K562 (cell line): ENCODE measurements around the gene NXN. TPM values are rescaled to one million over a fixed set of nuclear protein-coding genes. Genes with fewer than 3 reads are reported as not detected.
"Not testable (repeated sequence)": the region's sequence is repeated elsewhere in the genome, so short reads cannot be mapped to it uniquely, and the experiment has no call there.

ENCODE experiments used
- ATAC-seq: fragments of 200-7000 bp; cut with Tn5 transposase; 3 replicates; pipeline ENCODE4 v1.9.1; 2020; ENCODE audit warnings: moderate library complexity
- BruUV-seq: library from RNA; stranded (reverse); fragments of 400-500 nt; replicated peaks from 2 replicates; lab custom pipeline; 2021; lab: Mats Ljungman, UMichigan
- CTCF ChIA-PET: fragments of 300-600 bp; formaldehyde crosslinking; extraction: SDS; loops from one replicate; lab custom pipeline; 2021; ENCODE audit warnings: low intra/inter-chr PET ratio; lab: Yijun Ruan, JAX
- POLR2A ChIA-PET: fragments of 300-600, 350-650 bp; sonication (Branson Sonifier 250); formaldehyde crosslinking; extraction: SDS; loops from one replicate; lab custom pipeline; 2021; ENCODE audit warnings: antibody characterized with exemption, inconsistent platforms; lab: Yijun Ruan, JAX
- DNase-seq, 4 experiments: peaks; one replicate each; pipeline versions ENCODE4 v3.0.0 to v3.0.0-alpha.2; 2011 to 2018; ENCODE audit warnings: low spot score in 3 of 4, mixed read lengths in 3 of 4; ENCODE audit errors: extremely low read depth in 1 of 4
- FAIRE-seq: peaks from 2 replicates; lab custom pipeline; 2011; peaks lifted over from hg19 to GRCh38; lab: Jason Lieb, UNC
- H2AFZ ChIP-seq: 2 replicates; pipeline ENCODE4 v1.6.0; 2011; ENCODE audit warnings: low read depth, low read length, control low read depth, inconsistent platforms
- H3K27ac ChIP-seq: fragments of 200-600 bp; 3 replicates; pipeline ENCODE4 v1.8.0; 2011; ENCODE audit warnings: low read depth, mild to moderate bottlenecking, control low read depth, inconsistent platforms, low read length, moderate library complexity, mixed read lengths; ENCODE audit errors: extremely low read depth
- H3K27me3 ChIP-seq, 2 experiments: fragments of 300-600 bp in 1 of 2; 2 replicates in 1 of 2; 3 replicates in 1 of 2; pipeline versions ENCODE4 v1.6.0 to v1.8.0; 2011; ENCODE audit warnings: inconsistent platforms in 2 of 2, low read length in 2 of 2, mild to moderate bottlenecking in 1 of 2, mixed read lengths in 1 of 2, moderate library complexity in 1 of 2; ENCODE audit not compliant: control insufficient read depth in 2 of 2, insufficient read depth in 2 of 2
- H3K36me3 ChIP-seq: fragments of 300-600 bp; 3 replicates; pipeline ENCODE4 v1.8.0; 2011; ENCODE audit warnings: mild to moderate bottlenecking, low read length, inconsistent platforms; ENCODE audit not compliant: control insufficient read depth, insufficient read depth
- H3K4me1 ChIP-seq, 2 experiments: fragments of 200-600 bp in 1 of 2; replicated peaks in 1 of 2; 2 replicates in 1 of 2; 3 replicates in 1 of 2; pipeline versions ENCODE4 v1.5.1 to v1.8.0; 2011; ENCODE audit warnings: inconsistent platforms in 2 of 2, low read length in 2 of 2, mild to moderate bottlenecking in 1 of 2, mixed read lengths in 1 of 2, moderate library complexity in 1 of 2; ENCODE audit not compliant: control insufficient read depth in 2 of 2, insufficient read depth in 2 of 2
- H3K4me2 ChIP-seq: 2 replicates; pipeline ENCODE4 v1.6.1; 2011; ENCODE audit warnings: low read length, control low read depth, inconsistent platforms, mixed read lengths; ENCODE audit not compliant: insufficient read depth
- H3K4me3 ChIP-seq: fragments of 200-600 bp; sonication (generic), shearing (Covaris generic); 2 replicates; pipeline ENCODE4 v1.5.1; 2016; ENCODE audit warnings: control low read depth, inconsistent platforms
- H3K79me2 ChIP-seq: fragments of 200-600 bp; 3 replicates; pipeline ENCODE4 v1.8.0; 2011; ENCODE audit warnings: low read length, inconsistent platforms; ENCODE audit not compliant: control insufficient read depth, insufficient read depth
- H3K9ac ChIP-seq, 2 experiments: 2 replicates each; pipeline versions ENCODE4 v1.6.0 to v1.6.1; 2011; ENCODE audit warnings: low read depth in 2 of 2, low read length in 2 of 2, control low read depth in 1 of 2, inconsistent platforms in 1 of 2, mild to moderate bottlenecking in 1 of 2, mixed read lengths in 1 of 2; ENCODE audit not compliant: insufficient read depth in 1 of 2
- H3K9me1 ChIP-seq: one replicate; pipeline ENCODE4 v1.6.0; 2011; ENCODE audit warnings: inconsistent platforms, mild to moderate bottlenecking, low read length, moderate library complexity; ENCODE audit not compliant: control insufficient read depth, insufficient read depth
- H3K9me3 ChIP-seq: replicated peaks from 2 replicates; pipeline ENCODE4 v1.5.1; 2011; ENCODE audit warnings: low read depth, low read length, inconsistent platforms; ENCODE audit not compliant: control insufficient read depth, insufficient read depth
- H4K20me1 ChIP-seq: replicated peaks from 2 replicates; pipeline ENCODE4 v1.6.1; 2011; ENCODE audit warnings: low read length, inconsistent platforms, mixed read lengths; ENCODE audit not compliant: control insufficient read depth, insufficient read depth
- BHLHE40 ChIP-seq: IDR thresholded peaks from 2 replicates; pipeline ENCODE4 v1.6.1; 2011; ENCODE audit warnings: low read length, improper control_type of control experiment
- ZFP30 ChIP-seq: fragments of 250-450 bp; sonication (Bioruptor Pico); IDR thresholded peaks from 2 replicates; pipeline ENCODE4 v1.8.0; 2022; ENCODE audit warnings: moderate library complexity, mild to moderate bottlenecking, inconsistent platforms, borderline replicate concordance
- ZNF740 ChIP-seq, 3 experiments: fragments of 200-800 bp in 1 of 3; sonication (Bioruptor generic) in 1 of 3; sonication (generic) in 1 of 3; formaldehyde crosslinking in 1 of 3; IDR thresholded peaks; 2 replicates each; pipeline versions ENCODE4 v1.6.1 to v1.8.0; 2016 to 2022; ENCODE audit warnings: mild to moderate bottlenecking in 2 of 3, missing compliant biosample characterization in 2 of 3, missing genetic modification characterization in 2 of 3, missing genetic modification reagents in 1 of 3
- WGBS: fragments of 100-300 bp; shearing (Covaris generic); methylation state at CpG from one replicate; pipeline ENCODE4 v1.1.6; 2016; ENCODE audit warnings: low coverage, mixed read lengths; ENCODE audit not compliant: insufficient coverage; ENCODE audit errors: missing lambda C conversion rate; 5-methylcytosine and 5-hydroxymethylcytosine counted together
- in situ Hi-C: fragments of 300-500 bp; cut with MboI; formaldehyde crosslinking; loops from 4 replicates; pipeline ENCODE4 v1.15.0; 2018; ENCODE audit warnings: inconsistent platforms, mixed read lengths
- intact Hi-C: fragments of 100-400 bp; cut with micrococcal nuclease; formaldehyde crosslinking; loops from 2 replicates; pipeline ENCODE4 v1.14.2; 2022
- polyA plus RNA-seq, 8 experiments: library from polyadenylated mRNA; depleted of rRNA in 4 of 8; stranded (reverse) in 5 of 8; unstranded in 3 of 8; fragments of >200 nt; fragmentation: Nextera tagmentation in 2 of 8; fragmentation: Illumina TruSeq in 1 of 8; extraction: Ambion mirVana in 2 of 8; extraction: Trizol in 1 of 8; gene quantifications; 2 replicates each; pipeline versions ENCODE4 v1.2.1 to v1.2.3, GENCODE V29; 2011 to 2014; ENCODE audit warnings: inconsistent platforms in 1 of 8, missing spikeins in 1 of 8
- total RNA-seq, 7 experiments: library from RNA; depleted of rRNA in 6 of 7; stranded (reverse); fragments of >200 nt in 6 of 7; fragmentation: Illumina TruSeq in 2 of 7; extraction: Trizol in 2 of 7; gene quantifications; 2 replicates each; pipeline versions ENCODE4 v1.2.1 to v1.2.3, GENCODE V29; 2011 to 2021; ENCODE audit warnings: low replicate concordance in 1 of 7

NXN gene
- total and polyA plus RNA-seq, 9 of the 15 experiments (the other 6 are each of a cell fraction or from before 2014, with no cell fraction given): 0.08 to 0.39 (median 0.29) TPM; not detected in 5

DNA sequence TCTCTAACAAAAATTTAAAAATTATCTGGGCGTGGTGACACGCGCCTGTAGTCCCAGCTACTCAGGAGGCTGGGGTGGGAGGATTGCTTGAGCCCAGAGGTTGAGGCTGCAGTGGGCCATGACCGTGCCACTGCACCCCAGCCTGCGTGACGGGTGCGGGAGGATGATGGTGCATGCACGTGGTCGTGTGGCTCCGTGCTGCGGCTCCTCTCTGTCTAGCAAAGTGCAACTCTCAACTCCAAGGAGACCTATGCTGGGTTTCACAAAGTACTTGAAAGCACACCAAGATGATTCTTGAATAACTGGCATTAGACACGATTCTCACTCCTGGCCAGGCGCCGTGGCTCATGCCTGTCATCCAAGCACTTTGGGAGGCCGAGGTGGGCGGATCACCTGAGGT, 25.8 kb downstream of the NXN start:
- H3K36me3 ChIP-seq: no peaks in the 10 kb centered on the region
- DNase-seq (no peak), FAIRE-seq (no peak), ATAC-seq (no peak)
- intact Hi-C loops: no loop called here
- H3K4me1 ChIP-seq: peaks cover 0 to 4% of the 10 kb centered on the region in 2 experiments; a peak in 1 of 5 replicates
- no peaks in the 10 kb centered on the region for H3K9me1 ChIP-seq
- no TSS peak for BruUV-seq
- no peak overlapping the region for H3K9ac ChIP-seq
- TF ChIP-seq ZFP30 (CRISPR knock-in tag) (no peak), BHLHE40 (no peak)
- H3K9me3 ChIP-seq: no peaks in the 10 kb centered on the region
- H3K27me3 ChIP-seq: peaks cover 9 to 41% of the 10 kb centered on the region in 2 experiments; a peak in 3 of 5 replicates
- H3K79me2 ChIP-seq: no peaks in the 10 kb centered on the region
- H3K4me2 ChIP-seq: no peak overlapping the region
- WGBS: 0% methylated on average over 15 of the region's 16 CpGs
- H2AFZ ChIP-seq: no peak overlapping the region
- in situ Hi-C loops: no loop called here
- ChIA-PET CTCF (no interaction called here), POLR2A (interaction anchor here (0.9 kb wide), 1 partner anchor 12 kb away, joined by 3 read pairs; no protein-coding TSS in a partner anchor)
- no peaks in the 10 kb centered on the region for H4K20me1 ChIP-seq
- H3K27ac ChIP-seq: no peak overlapping the region
- no peak overlapping the region for H3K4me3 ChIP-seq

GRCh38 chr17:952592-952991, 27.0 kb downstream of the NXN start:
- FAIRE-seq; in situ Hi-C loops; H3K79me2 ChIP-seq; H3K9me1 ChIP-seq; H3K9ac ChIP-seq; CTCF ChIA-PET; H2AFZ ChIP-seq; H3K4me3 ChIP-seq; H3K9me3 ChIP-seq; DNase-seq; H3K4me2 ChIP-seq; ATAC-seq; H4K20me1 ChIP-seq; H3K4me1 ChIP-seq; H3K36me3 ChIP-seq; BruUV-seq; intact Hi-C loops; H3K27ac ChIP-seq; TF ChIP-seq ZNF740 (tag; IDR thresholded peaks at IDR 0.05): not testable (repeated sequence)
- WGBS: 55% methylated on average over 14 of the region's 18 CpGs
- TF ChIP-seq ZNF740 (CRISPR knock-in tag; IDR thresholded peaks at IDR 0.05): peak; percentile 76
- POLR2A ChIA-PET: interaction anchor here (0.9 kb wide), 1 partner anchor 13 kb away, joined by 3 read pairs; no protein-coding TSS in a partner anchor
- H3K27me3 ChIP-seq: peaks cover 5 to 30% of the 10 kb centered on the region in 2 experiments; a peak in 3 of 5 replicates
